Thoracic aorta (tissue), 2 donors: ENCODE data around the gene HOXB4. TPM values are rescaled to one million over a fixed set of nuclear protein-coding genes. Genes with fewer than 3 reads are reported as not detected.
A peak's percentile ranks its signal among the peaks of the same experiment; 100 is the strongest.

Experiments used
- ATAC-seq: fragments of 150-250 bp; one replicate; pipeline ENCODE4 v1.8.0; 2017; ENCODE audit warnings: low read depth; ENCODE audit not compliant: insufficient number of reproducible peaks, low FRiP score
- DNase-seq: peaks from one replicate; pipeline ENCODE4 v3.0.0-alpha.2; 2020; ENCODE audit warnings: low spot score
- H3K27ac ChIP-seq, 2 donors: fragments of 200-600 bp; sonication (generic); 1 replicate in 1 of 2; 2 replicates in 1 of 2; pipeline ENCODE4 v1.5.1; 2016; ENCODE audit warnings: mild to moderate bottlenecking in 2 of 2, moderate library complexity in 2 of 2
- H3K27me3 ChIP-seq: fragments of 200-600 bp; sonication (generic); replicated peaks from 2 replicates; pipeline ENCODE4 v1.6.0; 2016; ENCODE audit warnings: mild to moderate bottlenecking; ENCODE audit not compliant: insufficient read depth
- H3K36me3 ChIP-seq: fragments of 200-600 bp; sonication (generic); one replicate; pipeline ENCODE4 v1.5.1; 2016
- H3K4me1 ChIP-seq, 2 donors: fragments of 200-600 bp; sonication (generic); 1 replicate in 1 of 2; 2 replicates in 1 of 2; pipeline versions ENCODE4 v1.5.1 to v1.6.0; 2016; ENCODE audit warnings: low read depth in 2 of 2, mild to moderate bottlenecking in 1 of 2; ENCODE audit not compliant: control insufficient read depth in 1 of 2
- H3K4me3 ChIP-seq: fragments of 200-600 bp; sonication (generic); 2 replicates; pipeline ENCODE4 v1.5.1; 2016; ENCODE audit warnings: mild to moderate bottlenecking
- H3K9me3 ChIP-seq: fragments of 200-600 bp; sonication (generic); 2 replicates; pipeline ENCODE4 v1.5.1; 2016
- CTCF ChIP-seq: fragments of 200-600 bp; sonication (generic); IDR thresholded peaks from one replicate; pipeline ENCODE4 v1.5.1; 2019; ENCODE audit warnings: antibody characterized with exemption
- total RNA-seq, 2 donors: library from RNA; depleted of rRNA; stranded (reverse); fragments of >200 nt; gene quantifications; one replicate each; pipeline versions ENCODE4 v1.1.0 to v1.2.3, GENCODE V29; 2016

HOXB4 gene
- total RNA-seq, 2 donors from 2014 or later: 6.2 to 11.5 TPM

- Histone ChIP-seq H3K4me1 (peaks cover 20 to 33% of the 10 kb centered on the region in 2 donors), H3K27ac (peak overlapping the region; percentile 93 to 95), H3K9me3 (no peaks in the 10 kb centered on the region), H3K4me3 (peak overlapping the region; percentile 88), H3K36me3 (no peaks in the 10 kb centered on the region), H3K27me3 (no peaks in the 10 kb centered on the region)
- ATAC-seq (no peak), DNase-seq (no peak)
- TF ChIP-seq CTCF: no peak
Observed at GRCh38 chr17:48542698-48543106, 35.4 kb downstream of the HOXB4 start.

GRCh38 chr17:48542114-48542656, 36.0 kb downstream of the HOXB4 start:
- peak overlapping the region; percentile 88 for H3K4me3 ChIP-seq
- ATAC-seq (no peak), DNase-seq (no peak)
- no peaks in the 10 kb centered on the region for H3K36me3 ChIP-seq
- no peaks in the 10 kb centered on the region for H3K9me3 ChIP-seq
- peaks cover 16 to 30% of the 10 kb centered on the region in 2 donors for H3K4me1 ChIP-seq
- H3K27me3 ChIP-seq: no peaks in the 10 kb centered on the region
- peak overlapping the region; percentile 93 to 95 for H3K27ac ChIP-seq
- no peak for TF ChIP-seq CTCF

- Histone ChIP-seq H3K27ac (peak overlapping the region; percentile 93 to 95), H3K4me1 (peaks cover 16 to 27% of the 10 kb centered on the region in 2 donors), H3K27me3 (no peaks in the 10 kb centered on the region), H3K4me3 (peak overlapping the region; percentile 88), H3K9me3 (no peaks in the 10 kb centered on the region), H3K36me3 (no peaks in the 10 kb centered on the region)
- no peak for TF ChIP-seq CTCF
- DNase-seq (no peak), ATAC-seq (peak; percentile 42)
Observed at GRCh38 chr17:48541577-48542113, 36.5 kb downstream of the HOXB4 start.

- H3K27me3 ChIP-seq: no peaks in the 10 kb centered on the region
- no peak for TF ChIP-seq CTCF
- H3K4me1 ChIP-seq: peaks cover 14 to 22% of the 10 kb centered on the region in 2 donors
- peak overlapping the region; percentile 93 to 95 for H3K27ac ChIP-seq
- H3K4me3 ChIP-seq: peak overlapping the region; percentile 88
- ATAC-seq (no peak), DNase-seq (no peak)
- H3K9me3 ChIP-seq: no peaks in the 10 kb centered on the region
- H3K36me3 ChIP-seq: no peaks in the 10 kb centered on the region
Observed at GRCh38 chr17:48541036-48541576, 37.0 kb downstream of the HOXB4 start.

GRCh38 chr17:48540213-48540612, 37.9 kb downstream of the HOXB4 start:
- H3K4me1 ChIP-seq: peaks cover 5 to 13% of the 10 kb centered on the region in 2 donors
- no peaks in the 10 kb centered on the region for H3K9me3 ChIP-seq
- TF ChIP-seq CTCF: no peak
- H3K36me3 ChIP-seq: no peaks in the 10 kb centered on the region
- DNase-seq (no peak), ATAC-seq (no peak)
- no peak overlapping the region for H3K27ac ChIP-seq
- H3K4me3 ChIP-seq: no peak overlapping the region
- H3K27me3 ChIP-seq: no peaks in the 10 kb centered on the region
